Colonic mucosa (tissue), 4 donors: ENCODE measurements around the gene PIGV. TPM values are rescaled to one million over a fixed set of nuclear protein-coding genes. Genes with fewer than 3 reads are reported as not detected.

Experiments used
- DNase-seq: peaks from one replicate; pipeline ENCODE4 v3.0.0-alpha.2; 2020
- H3K27ac ChIP-seq: fragments of 200-600 bp; one replicate; pipeline ENCODE4 v1.8.0; 2021
- H3K27me3 ChIP-seq: fragments of 200-600 bp; one replicate; pipeline ENCODE4 v1.8.0; 2021
- H3K36me3 ChIP-seq: fragments of 200-600 bp; one replicate; pipeline ENCODE4 v1.8.0; 2021
- H3K4me1 ChIP-seq: fragments of 200-600 bp; one replicate; pipeline ENCODE4 v1.8.0; 2021; ENCODE audit warnings: mild to moderate bottlenecking
- H3K4me3 ChIP-seq: fragments of 200-600 bp; one replicate; pipeline ENCODE4 v1.8.0; 2021
- H3K9ac ChIP-seq, 2 donors: one replicate each; pipeline ENCODE4 v1.7.0; 2013; ENCODE audit warnings: control low read depth in 2 of 2, low read depth in 2 of 2, low read length in 2 of 2
- H3K9me3 ChIP-seq: fragments of 200-600 bp; one replicate; pipeline ENCODE4 v1.8.0; 2021
- intact Hi-C: fragments of 100-400 bp; cut with DNase I; formaldehyde crosslinking; loops from one replicate; pipeline ENCODE4 v1.14.1; 2022
- total RNA-seq, 2 donors: library from RNA; stranded (reverse); fragmentation: NEBNext Ultra II Directional in 1 of 2; extraction: Animal tissue kit (Norgen Biotek cat#: 25700) in 1 of 2; gene quantifications; one replicate each; pipeline ENCODE4 v1.2.1, GENCODE V29; 2021
- TF ChIP-seq, protein P1 (sequence below): fragments of 200-600 bp; IDR thresholded peaks from one replicate; pipeline ENCODE4 v1.8.0; 2022; ENCODE audit warnings: antibody characterized with exemption, mild to moderate bottlenecking
- donor health status: healthy.
- donor health status: DM: no; HTN: no; CAD: no.
- donor health status: DM: no; HTN: no; CAD: no.

The PIGV gene
- 10 to 100 TPM; 16.8 to 24.2 TPM for total RNA-seq

DNA sequence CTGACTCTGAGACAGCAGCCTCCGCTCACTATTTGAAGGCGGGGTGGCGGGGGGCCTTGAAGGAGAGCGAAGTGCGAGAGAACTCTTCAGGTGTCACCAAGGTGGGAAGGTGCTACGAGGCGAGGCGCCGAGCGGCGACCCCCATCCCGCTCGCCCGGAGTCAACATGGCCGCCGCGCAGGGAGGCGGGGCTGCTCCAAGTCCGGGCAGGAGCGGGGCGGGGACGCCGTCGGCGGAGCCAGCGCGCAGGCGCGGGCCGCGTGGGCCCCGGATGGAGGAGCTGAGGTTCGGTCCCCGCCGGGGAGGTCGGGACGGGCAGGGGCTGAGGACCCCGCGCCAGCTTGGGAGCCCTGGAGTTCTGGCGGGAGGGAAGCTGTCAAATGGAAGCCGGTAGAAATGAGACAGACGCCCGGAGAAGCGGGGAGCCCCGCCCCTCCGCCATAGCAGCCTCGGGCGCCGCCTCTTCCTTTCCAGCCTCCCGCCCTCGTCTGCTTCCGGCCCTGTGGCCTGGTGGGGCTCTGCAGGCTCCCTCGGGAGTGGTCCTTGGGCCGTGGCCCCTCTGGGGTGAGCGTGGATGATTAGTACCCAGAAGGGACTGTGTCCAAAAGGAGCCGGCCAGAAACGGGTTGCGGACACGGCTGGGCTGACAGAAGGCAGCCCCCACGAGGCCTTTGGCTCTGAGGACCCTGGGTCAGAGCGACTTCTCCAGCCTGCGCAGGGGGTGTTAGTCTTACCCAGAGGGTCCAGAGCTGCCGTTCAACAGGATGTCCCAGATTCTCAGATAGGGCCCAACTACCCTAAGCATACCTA lies at the start of gene PIGV:
PIGV (plus strand) TSS at position 245 of the 809 bp plus-strand sequence. CDS start 2,866 bp downstream, outside the sequence.
- Histone ChIP-seq H3K27ac (peak within 1 kb of the TSS; percentile 98), H3K4me3 (peak within 1 kb of the TSS; percentile 62), H3K36me3 (no peaks in the 10 kb centered on the region), H3K27me3 (no peaks in the 10 kb centered on the region), H3K4me1 (peaks cover 20% of the 10 kb centered on the region), H3K9me3 (no peaks in the 10 kb centered on the region), H3K9ac (peak within 1 kb of the TSS; percentile 99)
- TF ChIP-seq, protein P1, sequence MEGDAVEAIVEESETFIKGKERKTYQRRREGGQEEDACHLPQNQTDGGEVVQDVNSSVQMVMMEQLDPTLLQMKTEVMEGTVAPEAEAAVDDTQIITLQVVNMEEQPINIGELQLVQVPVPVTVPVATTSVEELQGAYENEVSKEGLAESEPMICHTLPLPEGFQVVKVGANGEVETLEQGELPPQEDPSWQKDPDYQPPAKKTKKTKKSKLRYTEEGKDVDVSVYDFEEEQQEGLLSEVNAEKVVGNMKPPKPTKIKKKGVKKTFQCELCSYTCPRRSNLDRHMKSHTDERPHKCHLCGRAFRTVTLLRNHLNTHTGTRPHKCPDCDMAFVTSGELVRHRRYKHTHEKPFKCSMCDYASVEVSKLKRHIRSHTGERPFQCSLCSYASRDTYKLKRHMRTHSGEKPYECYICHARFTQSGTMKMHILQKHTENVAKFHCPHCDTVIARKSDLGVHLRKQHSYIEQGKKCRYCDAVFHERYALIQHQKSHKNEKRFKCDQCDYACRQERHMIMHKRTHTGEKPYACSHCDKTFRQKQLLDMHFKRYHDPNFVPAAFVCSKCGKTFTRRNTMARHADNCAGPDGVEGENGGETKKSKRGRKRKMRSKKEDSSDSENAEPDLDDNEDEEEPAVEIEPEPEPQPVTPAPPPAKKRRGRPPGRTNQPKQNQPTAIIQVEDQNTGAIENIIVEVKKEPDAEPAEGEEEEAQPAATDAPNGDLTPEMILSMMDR, result no peak
- intact Hi-C loops, result loop anchor here (2.0 to 10.0 kb wide), 4 partner anchors 63 to 185 kb away; no protein-coding TSS in a partner anchor
- DNase-seq, result peak; percentile 87

DNA sequence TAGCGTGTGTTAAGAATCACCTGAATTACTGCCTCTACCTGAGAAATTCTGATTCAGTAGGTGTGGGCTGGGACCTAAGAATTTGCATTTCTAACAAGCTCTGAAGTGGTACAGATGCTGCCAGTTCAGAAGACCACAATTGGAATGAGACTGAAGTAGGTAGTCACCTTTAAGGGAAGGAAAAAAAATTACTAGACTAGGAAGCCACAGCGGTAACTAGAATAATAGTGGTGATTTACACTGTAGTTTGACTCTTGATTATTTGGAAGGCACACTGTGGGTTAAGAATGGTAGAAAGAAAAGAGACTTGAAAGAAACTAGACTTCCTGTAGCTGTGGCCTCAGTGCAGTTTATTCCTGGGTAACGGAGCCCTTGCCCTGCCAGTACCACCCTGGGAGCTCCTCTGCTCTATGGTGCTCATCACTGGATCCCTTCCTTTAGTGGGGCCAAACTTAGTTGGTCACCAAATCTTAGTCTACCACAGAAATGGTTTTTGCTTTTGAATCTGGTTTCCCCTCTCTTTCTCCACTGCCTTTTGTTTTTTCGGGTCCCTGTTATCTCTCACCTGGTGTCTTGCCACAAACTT lies 48.3 kb upstream of the PIGV start:
- TF ChIP-seq, protein P1, result no peak
- Histone ChIP-seq H3K27ac (no peak overlapping the region), H3K4me1 (peaks cover 3% of the 10 kb centered on the region), H3K9me3 (no peaks in the 10 kb centered on the region), H3K9ac (no peak overlapping the region), H3K27me3 (no peaks in the 10 kb centered on the region), H3K4me3 (no peak overlapping the region), H3K36me3 (no peaks in the 10 kb centered on the region)
- no peak for DNase-seq
- intact Hi-C loops, result no loop called here

DNA sequence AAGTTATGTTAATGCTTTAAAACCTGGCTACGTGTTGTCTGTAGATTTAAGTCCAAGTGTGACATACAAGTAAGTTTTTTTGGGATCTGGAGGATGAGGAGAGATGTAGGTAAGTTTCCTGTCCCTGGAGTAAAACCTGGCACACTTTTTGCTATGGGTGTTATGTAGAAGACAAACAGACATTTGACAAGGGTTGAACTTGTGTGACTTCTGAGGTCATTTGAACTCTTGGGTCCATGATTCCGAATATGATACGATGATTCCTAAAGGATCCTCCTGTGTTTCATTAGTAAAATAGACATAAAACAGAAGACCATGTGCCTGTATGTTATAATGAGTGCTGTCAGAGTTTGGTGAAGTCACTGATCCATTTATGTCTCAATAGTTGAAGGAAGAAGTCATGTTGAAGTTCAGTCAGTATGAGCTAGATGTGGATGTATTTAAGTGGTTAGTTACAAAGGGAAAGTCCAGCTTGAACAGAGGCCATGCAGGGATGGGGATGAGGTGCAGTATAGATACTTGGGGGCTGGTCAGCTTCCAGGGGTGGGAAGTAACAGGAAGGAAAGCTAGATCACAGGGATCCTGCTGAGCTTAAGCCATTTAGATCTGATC lies 47.6 kb upstream of the PIGV start:
- Histone ChIP-seq H3K4me3 (no peak overlapping the region), H3K27ac (peak overlapping the region; percentile 6), H3K27me3 (no peaks in the 10 kb centered on the region), H3K9me3 (no peaks in the 10 kb centered on the region), H3K9ac (no peak overlapping the region), H3K4me1 (peaks cover 3% of the 10 kb centered on the region), H3K36me3 (peaks cover 2% of the 10 kb centered on the region)
- intact Hi-C loops, result no loop called here
- TF ChIP-seq, protein P1, result no peak
- DNase-seq, result no peak

DNA sequence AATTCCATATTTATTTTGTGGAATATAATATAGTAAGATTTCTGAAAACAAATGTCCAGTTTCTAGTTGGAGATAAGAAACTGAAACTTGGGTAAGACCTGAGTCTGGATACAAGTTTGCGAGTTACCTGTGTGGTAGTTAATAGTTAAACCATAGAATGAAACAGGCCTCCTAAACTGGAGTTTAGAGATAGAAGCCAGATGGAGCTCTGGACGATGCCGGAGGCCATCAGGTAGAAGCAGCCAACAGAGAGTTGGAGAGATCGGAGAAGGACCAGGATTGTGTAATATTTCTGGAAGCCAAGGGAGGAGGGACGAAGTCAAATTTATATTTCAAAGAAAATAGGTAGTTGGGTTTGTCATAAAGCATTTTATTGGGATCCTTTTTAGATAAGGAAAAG lies 46.8 kb upstream of the PIGV start:
- no peak for DNase-seq
- Histone ChIP-seq H3K27me3 (no peaks in the 10 kb centered on the region), H3K27ac (peak overlapping the region; percentile 6), H3K9ac (no peak overlapping the region), H3K9me3 (no peaks in the 10 kb centered on the region), H3K4me1 (peaks cover 3% of the 10 kb centered on the region), H3K4me3 (no peak overlapping the region), H3K36me3 (peaks cover 4% of the 10 kb centered on the region)
- intact Hi-C loops, result no loop called here
- TF ChIP-seq, protein P1, result no peak

DNA sequence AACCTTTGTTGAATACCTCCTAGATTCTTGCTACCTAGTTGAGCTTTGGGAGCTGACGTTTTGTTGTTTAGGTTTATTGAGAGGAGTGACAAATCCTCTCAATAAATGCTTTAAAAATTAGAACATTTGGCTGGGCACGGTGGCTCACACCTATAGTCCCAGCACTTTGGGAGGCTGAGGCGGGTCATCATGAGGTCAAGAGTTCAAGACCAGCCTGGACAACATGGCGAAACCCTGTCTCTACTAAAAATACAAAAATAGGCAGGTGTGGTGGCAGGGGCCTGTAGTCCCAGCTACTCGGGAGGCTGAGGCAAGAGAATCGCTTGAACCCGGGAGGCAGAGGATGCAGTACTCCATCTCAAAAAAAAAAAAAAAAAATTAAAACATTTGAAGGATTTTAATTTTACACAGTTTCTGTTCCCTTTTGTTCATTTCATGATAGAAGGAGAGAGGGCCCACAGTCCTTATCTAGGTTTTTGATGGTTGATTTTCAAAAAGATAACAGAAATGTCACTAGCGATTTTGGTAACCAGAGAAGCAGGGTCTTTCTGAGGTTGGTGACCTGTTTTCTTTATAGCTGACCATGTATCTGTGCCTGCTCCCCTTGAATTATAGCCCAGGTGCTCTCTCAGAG lies 44.2 kb upstream of the PIGV start:
- Histone ChIP-seq H3K4me3 (no peak overlapping the region), H3K9me3 (no peaks in the 10 kb centered on the region), H3K36me3 (peaks cover 4% of the 10 kb centered on the region), H3K9ac (peak overlapping the region in 1 of 2 donors; percentile 19), H3K4me1 (peaks cover 3% of the 10 kb centered on the region), H3K27me3 (no peaks in the 10 kb centered on the region), H3K27ac (peak overlapping the region; percentile 70)
- intact Hi-C loops, result no loop called here
- TF ChIP-seq, protein P1, result no peak
- DNase-seq, result no peak
